Activated CD4-positive, alpha-beta T cell treated with anti-CD3 and anti-CD28 coated beads for 4 hours (primary cell): Measurements from ENCODE around the gene DAB1.
"Not testable (repeated sequence)": the region's sequence is repeated elsewhere in the genome, so short reads cannot be mapped to it uniquely, and the experiment has no call there.

ENCODE experiments used
- DNase-seq, 2 donors: peaks; one replicate each; pipeline ENCODE4 v3.0.0-alpha.2; 2020

Gene DAB1

GRCh38 chr1:57265104-57265503, 158.8 kb downstream of the DAB1 start:
- DNase-seq, result no peak

- no peak for DNase-seq
These were observed 161.4 kb downstream of the DAB1 start for GRCh38 chr1:57262472-57262871.

- no peak for DNase-seq
These were observed 165.1 kb downstream of the DAB1 start for GRCh38 chr1:57258557-57259325.

DNA sequence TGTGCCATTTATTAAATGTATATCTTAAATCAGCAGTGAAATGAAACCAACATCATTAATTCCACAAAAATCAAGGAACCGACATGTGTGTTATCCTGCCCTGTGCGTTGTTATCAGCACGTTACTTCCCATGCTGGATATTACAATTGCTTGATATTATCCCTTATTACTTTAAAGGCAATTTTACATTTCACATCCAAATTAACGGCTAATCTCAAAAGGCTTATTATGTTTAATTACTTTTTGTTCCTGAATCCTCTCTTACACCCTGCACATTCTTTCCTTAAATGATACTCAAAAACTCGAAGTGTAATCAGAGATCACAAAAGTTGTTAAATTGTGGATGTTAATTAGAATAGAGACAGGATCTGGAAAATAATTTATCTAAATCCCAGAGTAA, 167.9 kb downstream of the DAB1 start:
- no peak for DNase-seq

- no peak for DNase-seq
These were observed 169.8 kb downstream of the DAB1 start for GRCh38 chr1:57254022-57254421.

GRCh38 chr1:57252597-57253294, 171.1 kb downstream of the DAB1 start:
- no peak for DNase-seq

- DNase-seq, result no peak
These were observed 173.8 kb downstream of the DAB1 start for GRCh38 chr1:57250021-57250420.

DNA sequence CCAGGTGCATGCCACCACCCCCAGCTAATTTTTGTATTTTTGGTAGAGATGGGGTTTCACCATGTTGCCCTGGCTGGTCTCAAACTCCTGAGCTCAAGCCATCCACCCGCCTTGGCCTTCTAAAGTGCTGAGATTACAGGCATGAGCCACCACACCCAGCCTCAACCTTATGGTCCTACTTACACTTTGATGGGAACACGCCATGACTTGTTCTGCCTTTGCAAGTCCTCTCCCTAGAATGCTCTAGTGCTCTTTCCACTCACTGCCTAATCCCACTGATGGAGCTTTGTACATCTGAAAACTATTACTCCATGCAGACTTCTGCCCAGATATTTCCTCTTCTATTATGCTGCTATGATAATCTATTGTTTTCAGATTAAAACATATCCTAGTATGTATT, 174.3 kb downstream of the DAB1 start:
- no peak for DNase-seq

- no peak for DNase-seq
These were observed 175.0 kb downstream of the DAB1 start for GRCh38 chr1:57248830-57249229.

DNA sequence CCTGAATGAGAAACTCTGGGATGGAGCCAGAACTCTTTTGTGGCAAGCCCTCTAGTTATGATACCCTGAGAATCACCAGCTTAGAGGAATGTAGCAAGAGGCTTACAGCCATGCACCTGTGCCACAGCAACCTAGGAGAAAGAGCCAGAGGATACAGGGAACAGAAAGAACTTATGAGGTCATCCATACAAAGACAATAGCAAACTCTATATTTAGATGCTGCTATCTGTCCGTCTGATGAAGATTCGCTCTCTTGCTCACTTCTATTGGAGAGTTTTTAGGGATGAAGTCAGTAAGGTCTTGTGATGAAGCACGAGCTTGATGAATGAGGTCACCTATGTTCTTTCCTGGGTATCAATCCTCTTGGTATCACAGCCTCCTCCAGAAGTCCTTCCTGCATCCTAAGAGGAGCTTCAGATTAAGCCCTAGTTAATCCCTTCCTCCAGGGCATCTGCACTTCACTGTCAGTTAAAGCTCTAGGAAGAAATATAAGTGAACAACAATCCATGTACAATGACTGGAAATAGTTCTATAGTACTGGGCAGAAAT, 185.6 kb downstream of the DAB1 start:
- no peak for DNase-seq

- DNase-seq, result no peak
These were observed 187.9 kb downstream of the DAB1 start for GRCh38 chr1:57235730-57236510.

GRCh38 chr1:57234459-57234858, 189.4 kb downstream of the DAB1 start:
- no peak for DNase-seq

DNA sequence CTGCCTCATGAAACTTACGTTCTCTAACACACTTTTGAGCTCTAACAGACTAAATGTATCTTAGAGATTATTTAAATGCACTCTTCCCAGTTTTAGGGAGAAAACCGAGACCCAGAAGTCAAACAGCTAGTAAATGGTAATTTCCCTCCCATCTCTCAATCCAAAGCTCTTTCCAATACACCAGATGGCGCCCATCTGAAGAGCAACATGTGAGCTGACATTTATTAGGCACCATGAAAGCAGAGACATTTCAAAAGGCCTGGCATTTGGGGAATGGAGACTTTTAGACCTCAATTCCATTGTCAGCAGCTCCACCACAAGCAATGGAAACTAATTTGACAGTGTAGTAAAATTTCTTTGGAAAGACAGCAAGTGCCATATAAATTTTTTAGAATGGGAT, 191.4 kb downstream of the DAB1 start:
- DNase-seq, result no peak

DNA sequence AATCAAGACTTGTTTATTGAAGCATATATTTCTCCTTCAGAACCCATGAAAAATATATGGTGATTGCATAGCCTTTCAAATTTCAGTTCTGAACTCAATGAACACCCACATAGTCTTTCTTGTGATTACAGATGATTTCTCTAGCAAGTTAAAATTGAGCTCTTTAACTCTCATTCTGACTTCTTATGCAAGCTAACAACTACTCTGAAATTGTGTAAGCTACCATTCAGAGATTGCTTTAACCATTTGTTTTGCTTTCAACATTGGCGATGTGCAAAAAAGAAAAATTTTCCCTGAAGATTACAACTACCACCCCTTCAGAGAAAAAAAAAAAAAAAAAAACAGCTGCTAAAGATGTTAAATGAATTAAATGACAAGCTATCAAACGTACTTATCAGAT, 193.9 kb downstream of the DAB1 start:
- no peak for DNase-seq

DNA sequence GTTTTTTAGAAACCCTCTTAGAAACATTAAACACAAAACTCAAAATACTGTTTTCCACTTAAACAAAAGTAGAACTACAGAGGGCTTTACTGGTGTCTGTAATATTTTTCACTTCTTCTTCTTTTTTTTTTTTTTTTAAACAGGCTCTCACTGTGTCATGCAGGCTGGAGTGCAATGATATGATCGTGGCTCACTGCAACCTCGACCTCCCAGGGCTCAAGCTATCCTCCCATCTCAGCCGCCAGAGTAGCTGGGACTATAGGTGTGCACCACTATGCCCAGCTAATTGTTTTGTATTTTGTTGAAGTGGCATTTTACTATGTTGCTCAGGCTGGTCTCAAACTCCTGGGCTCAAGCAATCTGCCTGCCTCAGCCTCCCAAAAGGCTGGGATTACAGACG, 194.8 kb downstream of the DAB1 start:
- no peak for DNase-seq

GRCh38 chr1:57222801-57223200, 201.1 kb downstream of the DAB1 start:
- no peak for DNase-seq

GRCh38 chr1:57222307-57222706, 201.6 kb downstream of the DAB1 start:
- DNase-seq, result no peak

DNA sequence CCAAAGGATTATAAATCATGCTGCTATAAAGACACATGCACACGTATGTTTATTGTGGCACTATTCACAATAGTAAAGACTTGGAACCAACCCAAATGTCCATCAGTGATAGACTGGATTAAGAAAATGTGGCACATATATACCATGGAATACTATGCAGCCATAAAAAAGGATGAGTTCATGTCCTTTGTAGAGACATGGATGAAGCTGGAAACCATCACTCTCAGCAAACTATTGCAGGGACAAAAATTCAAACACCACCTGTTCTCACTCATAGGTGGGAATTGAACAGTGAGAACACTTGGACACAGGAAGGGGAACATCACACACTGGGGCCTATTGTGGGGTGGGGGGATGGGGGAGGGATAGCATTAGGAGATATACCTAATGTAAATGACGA, 203.0 kb downstream of the DAB1 start:
- DNase-seq, result not testable (repeated sequence)

DNA sequence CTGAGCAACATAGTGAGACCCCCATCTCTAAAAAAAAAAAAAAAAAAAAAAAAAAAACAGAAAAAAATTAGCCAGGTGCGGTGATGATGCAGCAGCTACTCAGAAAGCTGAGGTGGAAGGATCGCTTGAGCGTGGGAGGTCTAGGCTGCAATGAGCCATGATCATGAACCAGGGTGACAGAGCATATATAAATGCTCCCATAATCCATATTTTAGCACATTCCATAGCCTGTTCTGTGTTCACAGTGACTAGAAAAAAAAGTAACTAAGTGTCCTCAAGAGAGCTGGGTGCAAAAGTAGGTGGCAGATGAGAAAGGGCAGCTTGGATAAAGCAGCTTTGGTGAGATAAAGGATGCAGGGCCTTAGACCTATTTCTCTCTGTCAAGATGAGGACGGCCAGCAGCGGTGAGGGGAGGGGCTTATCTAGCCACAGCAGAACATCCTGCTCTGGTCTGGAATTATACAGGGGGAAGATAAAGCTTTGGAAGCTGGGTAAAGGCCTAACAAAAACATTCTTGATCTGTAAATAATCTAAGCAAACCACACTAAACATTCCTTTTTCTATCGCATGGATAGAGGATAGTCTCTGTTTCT, 205.3 kb downstream of the DAB1 start:
- no peak for DNase-seq

- DNase-seq, result no peak
These were observed 206.0 kb downstream of the DAB1 start for GRCh38 chr1:57217905-57218304.

GRCh38 chr1:57214951-57215575, 208.8 kb downstream of the DAB1 start:
- DNase-seq, result no peak

- DNase-seq, result no peak
These were observed 213.0 kb downstream of the DAB1 start for GRCh38 chr1:57210881-57211280.

DNA sequence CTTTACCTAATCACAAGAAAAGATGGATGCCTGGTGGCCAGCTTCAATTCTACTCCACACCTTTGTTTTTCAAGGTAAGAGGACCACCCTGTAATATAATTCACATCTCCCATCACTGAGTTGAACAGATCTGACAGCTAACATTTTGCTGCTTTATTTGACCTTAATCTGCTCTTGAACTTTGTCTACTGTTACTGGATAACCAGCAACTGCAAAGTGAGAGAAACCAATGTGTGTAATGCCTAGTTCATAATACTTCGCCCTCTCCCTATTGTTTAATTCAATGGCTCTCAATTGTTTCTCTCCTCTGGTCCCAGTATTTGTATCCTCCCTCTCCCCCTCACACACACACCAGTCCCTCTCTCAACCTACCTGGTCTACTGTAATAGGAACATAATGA, 214.4 kb downstream of the DAB1 start:
- no peak for DNase-seq
